COLO829 (cell line): ENCODE measurements around the gene CD320.

Experiments used
- DNase-seq: peaks from one replicate; pipeline ENCODE4 v3.0.0; 2012; ENCODE audit warnings: low spot score

The CD320 gene

GRCh38 chr19:8253678-8254077 is 54.5 kb downstream of the CD320 start:
- no peak for DNase-seq

- DNase-seq: peak; percentile 81
Measured at GRCh38 chr19:8252922-8253589, 55.1 kb downstream of the CD320 start.
